GM19025 (cell line): ENCODE data around the gene TMEM72.
A peak's percentile ranks its signal among the peaks of the same experiment; 100 is the strongest.
"Not testable (repeated sequence)": the region's sequence is repeated elsewhere in the genome, so short reads cannot be mapped to it uniquely, and the experiment has no call there.

ENCODE experiments used
- ATAC-seq: cut with Tn5 transposase; IDR thresholded peaks from one replicate; pipeline ENCODE4 v1.9.1; 2021; ENCODE audit warnings: mild to moderate bottlenecking, low read depth, moderate library complexity; ENCODE audit not compliant: unreplicated experiment

The TMEM72 gene

GRCh38 chr10:44911081-44911540, at the start of gene TMEM72:
Gene TMEM72 (plus strand): TSS chr10:44911337. CDS start chr10:44911513, 176 bp downstream.
- ATAC-seq = no peak

- ATAC-seq = no peak
Measured at GRCh38 chr10:44862006-44862751, 49.0 kb upstream of the TMEM72 start.

GRCh38 chr10:44862924-44863323, 48.2 kb upstream of the TMEM72 start:
- no peak for ATAC-seq

- no peak for ATAC-seq
Measured at GRCh38 chr10:44863344-44864047, 47.6 kb upstream of the TMEM72 start.

GRCh38 chr10:44864051-44864450, 47.1 kb upstream of the TMEM72 start:
- no peak for ATAC-seq

- peak; percentile 87 for ATAC-seq
Measured at GRCh38 chr10:44864637-44865288, 46.4 kb upstream of the TMEM72 start.

GRCh38 chr10:44865289-44865671, 45.9 kb upstream of the TMEM72 start:
- ATAC-seq = no peak

- ATAC-seq = not testable (repeated sequence)
Measured at GRCh38 chr10:44866367-44866766, 44.8 kb upstream of the TMEM72 start.

- no peak for ATAC-seq
Measured at GRCh38 chr10:44870031-44870430, 41.1 kb upstream of the TMEM72 start.

GRCh38 chr10:44873160-44873559, 38.0 kb upstream of the TMEM72 start:
- no peak for ATAC-seq

- ATAC-seq = no peak
Measured at GRCh38 chr10:44874166-44874565, 37.0 kb upstream of the TMEM72 start.

- ATAC-seq = peak; percentile 77
Measured at GRCh38 chr10:44878706-44879530, 32.2 kb upstream of the TMEM72 start.

GRCh38 chr10:44879531-44879899, 31.6 kb upstream of the TMEM72 start:
- ATAC-seq = no peak

- ATAC-seq = no peak
Measured at GRCh38 chr10:44880090-44880715, 30.9 kb upstream of the TMEM72 start.

GRCh38 chr10:44881649-44882048, 29.5 kb upstream of the TMEM72 start:
- no peak for ATAC-seq

GRCh38 chr10:44882166-44882720, 28.9 kb upstream of the TMEM72 start:
- no peak for ATAC-seq

GRCh38 chr10:44883593-44884331, 27.4 kb upstream of the TMEM72 start:
- no peak for ATAC-seq

- ATAC-seq = no peak
Measured at GRCh38 chr10:44885710-44886109, 25.4 kb upstream of the TMEM72 start.

GRCh38 chr10:44886966-44887365, 24.2 kb upstream of the TMEM72 start:
- ATAC-seq = no peak
